OCI-LY1 (cell line): ENCODE measurements around the gene ADAM22.

Source experiments
- H2AFZ ChIP-seq: fragments of 200-600 bp; sonication (generic), shearing (Covaris generic); 2 replicates; pipeline ENCODE4 v1.6.0; 2014; ENCODE audit warnings: antibody characterized with exemption, mild to moderate bottlenecking, low read length
- H3F3A ChIP-seq: fragments of 200-600 bp; sonication (generic), shearing (Covaris generic); 2 replicates; pipeline ENCODE4 v1.6.0; 2014; ENCODE audit warnings: mild to moderate bottlenecking, antibody characterized with exemption, low read length, moderate library complexity; ENCODE audit not compliant: insufficient read depth
- H3K27ac ChIP-seq: fragments of 200-600 bp; sonication (generic); 2 replicates; pipeline ENCODE4 v1.5.1; 2014; ENCODE audit warnings: low read length, mixed run types, mild to moderate bottlenecking, low read depth; ENCODE audit not compliant: poor library complexity, severe bottlenecking
- H3K27me3 ChIP-seq: fragments of 200-600 bp; sonication (generic); 2 replicates; pipeline ENCODE4 v1.6.0; 2014; ENCODE audit warnings: antibody characterized with exemption, mild to moderate bottlenecking, low read length, moderate library complexity; ENCODE audit not compliant: insufficient read depth
- H3K36me3 ChIP-seq: fragments of 200-600 bp; sonication (generic); 2 replicates; pipeline ENCODE4 v1.6.1; 2014; ENCODE audit warnings: mild to moderate bottlenecking, antibody characterized with exemption, low read length, moderate library complexity, mixed read lengths; ENCODE audit not compliant: insufficient read depth
- H3K4me1 ChIP-seq: fragments of 200-600 bp; sonication (generic); 2 replicates; pipeline ENCODE4 v1.5.1; 2014; ENCODE audit warnings: mild to moderate bottlenecking, low read length, moderate library complexity; ENCODE audit not compliant: insufficient read depth, severe bottlenecking
- H3K4me2 ChIP-seq: fragments of 200-600 bp; sonication (generic), shearing (Covaris generic); 2 replicates; pipeline ENCODE4 v1.6.1; 2014; ENCODE audit warnings: low read length
- H3K4me3 ChIP-seq: fragments of 200-600 bp; sonication (generic); 2 replicates; pipeline ENCODE4 v1.5.1; 2014; ENCODE audit warnings: low read length, low read depth, mild to moderate bottlenecking, mixed read lengths; ENCODE audit not compliant: poor library complexity, severe bottlenecking
- H3K79me2 ChIP-seq: fragments of 200-600 bp; shearing (Covaris generic); 2 replicates; pipeline ENCODE4 v1.6.1; 2016; ENCODE audit warnings: mixed run types, low read length, mixed read lengths; ENCODE audit not compliant: insufficient read depth
- H3K9ac ChIP-seq: fragments of 200-600 bp; sonication (generic), shearing (Covaris generic); 2 replicates; pipeline ENCODE4 v1.6.1; 2014; ENCODE audit warnings: mild to moderate bottlenecking, low read length, mixed read lengths
- H3K9me2 ChIP-seq: fragments of 200-600 bp; sonication (generic), shearing (Covaris generic); 2 replicates; pipeline ENCODE4 v1.6.1; 2014; ENCODE audit warnings: low read depth, mild to moderate bottlenecking, low read length, mixed read lengths
- H3K9me3 ChIP-seq: fragments of 200-600 bp; shearing (Covaris generic); 2 replicates; pipeline ENCODE4 v1.6.1; 2014; ENCODE audit warnings: low read length, mixed read lengths
- H4K20me1 ChIP-seq: fragments of 200-600 bp; sonication (generic), shearing (Covaris generic); 2 replicates; pipeline ENCODE4 v1.6.0; 2016; ENCODE audit warnings: mild to moderate bottlenecking, low read length; ENCODE audit not compliant: insufficient read depth
- CTCF ChIP-seq: fragments of 200-600 bp; sonication (generic), shearing (Covaris generic); IDR thresholded peaks from 2 replicates; pipeline ENCODE4 v1.5.1; 2017; ENCODE audit warnings: mild to moderate bottlenecking, antibody characterized with exemption, low read length, moderate library complexity, mixed read lengths
- EZH2 ChIP-seq: fragments of 200-600 bp; sonication (generic), shearing (Covaris generic); IDR thresholded peaks from 2 replicates; pipeline ENCODE4 v1.8.0; 2017; ENCODE audit warnings: borderline replicate concordance, mixed run types, mild to moderate bottlenecking, antibody characterized with exemption, low read length, moderate library complexity, mixed read lengths

The ADAM22 gene

GRCh38 chr7:88042803-88043202 lies 108.8 kb downstream of the ADAM22 start:
- Histone ChIP-seq H3K4me1 (peaks cover 13% of the 10 kb centered on the region), H3K79me2 (no peaks in the 10 kb centered on the region), H3F3A (no peaks in the 10 kb centered on the region), H4K20me1 (no peaks in the 10 kb centered on the region), H3K36me3 (no peaks in the 10 kb centered on the region), H3K9me3 (no peaks in the 10 kb centered on the region), H3K9ac (no peak overlapping the region), H3K27me3 (no peaks in the 10 kb centered on the region), H3K9me2 (no peaks in the 10 kb centered on the region), H3K27ac (no peak overlapping the region), H2AFZ (no peak overlapping the region), H3K4me2 (no peak overlapping the region), H3K4me3 (no peak overlapping the region)
- TF ChIP-seq CTCF, result no peak
- TF ChIP-seq EZH2, result no peak

- no peak for TF ChIP-seq CTCF
- TF ChIP-seq EZH2, result no peak
- peaks cover 13% of the 10 kb centered on the region for H3K4me1 ChIP-seq
- H2AFZ ChIP-seq, result no peak overlapping the region
- no peak overlapping the region for H3K4me3 ChIP-seq
- H3K9me3 ChIP-seq, result no peaks in the 10 kb centered on the region
- H3K36me3 ChIP-seq, result no peaks in the 10 kb centered on the region
- no peak overlapping the region for H3K4me2 ChIP-seq
- H4K20me1 ChIP-seq, result no peaks in the 10 kb centered on the region
- H3K9me2 ChIP-seq, result no peaks in the 10 kb centered on the region
- no peak overlapping the region for H3K9ac ChIP-seq
- no peaks in the 10 kb centered on the region for H3K79me2 ChIP-seq
- H3F3A ChIP-seq, result no peaks in the 10 kb centered on the region
- no peaks in the 10 kb centered on the region for H3K27me3 ChIP-seq
- no peak overlapping the region for H3K27ac ChIP-seq
Measured at GRCh38 chr7:88044069-88044468, 110.0 kb downstream of the ADAM22 start.

- TF ChIP-seq EZH2, result no peak
- TF ChIP-seq CTCF, result no peak
- Histone ChIP-seq H3K9me3 (no peaks in the 10 kb centered on the region), H4K20me1 (no peaks in the 10 kb centered on the region), H3K36me3 (no peaks in the 10 kb centered on the region), H3K4me2 (no peak overlapping the region), H3K27me3 (no peaks in the 10 kb centered on the region), H3K9me2 (no peaks in the 10 kb centered on the region), H2AFZ (no peak overlapping the region), H3K9ac (no peak overlapping the region), H3K27ac (no peak overlapping the region), H3K4me1 (peaks cover 13% of the 10 kb centered on the region), H3K79me2 (no peaks in the 10 kb centered on the region), H3K4me3 (no peak overlapping the region), H3F3A (no peaks in the 10 kb centered on the region)
Measured at GRCh38 chr7:88046839-88047573, 113.0 kb downstream of the ADAM22 start.
